WI38 (cell line): ENCODE data around the gene C2orf72.

ENCODE experiments used
- H3K4me3 ChIP-seq: 2 replicates; pipeline ENCODE4 v1.5.1; 2011; ENCODE audit warnings: low read depth, mild to moderate bottlenecking, control low read depth, low read length
- TF ChIP-seq, protein P1 (sequence below): IDR thresholded peaks from 2 replicates; pipeline ENCODE4 v1.5.1; 2012; ENCODE audit warnings: low read depth, mild to moderate bottlenecking, control low read depth, low read length

Gene C2orf72

DNA sequence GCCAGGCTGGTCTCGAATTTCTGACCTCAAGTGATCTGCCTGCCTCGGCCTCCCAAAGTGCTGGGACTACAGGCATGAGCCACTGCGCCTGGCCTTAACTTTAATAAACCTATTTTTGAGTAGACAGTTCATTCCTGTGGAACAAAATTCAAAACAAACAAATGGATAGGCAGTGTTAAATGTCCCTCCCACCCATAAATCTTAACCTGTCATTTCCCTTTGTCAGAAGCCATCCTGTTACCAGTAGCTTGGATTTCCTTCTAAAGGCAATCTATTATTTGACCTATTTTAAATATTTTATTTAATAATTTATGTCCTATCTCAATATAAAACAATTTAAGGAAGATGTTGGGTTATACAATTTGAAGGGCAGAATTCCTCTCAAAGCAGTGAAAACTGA, 6.6 kb upstream of the C2orf72 start:
- H3K4me3 ChIP-seq, result no peak overlapping the region
- TF ChIP-seq, protein P1, sequence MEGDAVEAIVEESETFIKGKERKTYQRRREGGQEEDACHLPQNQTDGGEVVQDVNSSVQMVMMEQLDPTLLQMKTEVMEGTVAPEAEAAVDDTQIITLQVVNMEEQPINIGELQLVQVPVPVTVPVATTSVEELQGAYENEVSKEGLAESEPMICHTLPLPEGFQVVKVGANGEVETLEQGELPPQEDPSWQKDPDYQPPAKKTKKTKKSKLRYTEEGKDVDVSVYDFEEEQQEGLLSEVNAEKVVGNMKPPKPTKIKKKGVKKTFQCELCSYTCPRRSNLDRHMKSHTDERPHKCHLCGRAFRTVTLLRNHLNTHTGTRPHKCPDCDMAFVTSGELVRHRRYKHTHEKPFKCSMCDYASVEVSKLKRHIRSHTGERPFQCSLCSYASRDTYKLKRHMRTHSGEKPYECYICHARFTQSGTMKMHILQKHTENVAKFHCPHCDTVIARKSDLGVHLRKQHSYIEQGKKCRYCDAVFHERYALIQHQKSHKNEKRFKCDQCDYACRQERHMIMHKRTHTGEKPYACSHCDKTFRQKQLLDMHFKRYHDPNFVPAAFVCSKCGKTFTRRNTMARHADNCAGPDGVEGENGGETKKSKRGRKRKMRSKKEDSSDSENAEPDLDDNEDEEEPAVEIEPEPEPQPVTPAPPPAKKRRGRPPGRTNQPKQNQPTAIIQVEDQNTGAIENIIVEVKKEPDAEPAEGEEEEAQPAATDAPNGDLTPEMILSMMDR, result no peak

DNA sequence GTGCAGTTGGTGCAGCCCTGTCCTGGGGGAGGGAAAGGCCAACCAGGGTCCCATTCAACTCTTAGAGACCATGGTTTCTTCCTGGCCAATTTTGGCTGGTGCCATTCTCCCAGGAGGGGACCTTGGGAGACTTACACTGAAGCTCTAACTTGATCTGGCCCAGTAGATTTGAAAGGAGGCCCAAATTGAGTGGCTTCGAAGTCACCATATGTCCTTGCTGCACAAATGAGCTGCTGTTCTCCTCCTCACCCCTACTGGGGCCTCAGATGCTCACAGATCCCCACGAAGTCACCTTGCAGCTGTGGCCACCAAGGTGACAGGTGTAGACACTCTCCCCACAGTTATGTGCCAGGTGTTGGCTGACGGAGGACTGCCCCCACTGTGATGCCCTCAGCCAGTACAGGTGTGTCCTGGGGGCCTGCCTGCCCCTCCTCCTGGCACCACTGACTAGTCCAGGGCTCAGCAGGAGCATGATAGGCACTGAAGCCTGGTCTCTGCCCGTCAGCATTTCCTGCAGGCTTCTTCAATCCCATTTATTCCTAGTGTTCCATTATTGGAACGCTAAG, 4.7 kb upstream of the C2orf72 start:
- no peak overlapping the region for H3K4me3 ChIP-seq
- TF ChIP-seq, protein P1, result no peak

DNA sequence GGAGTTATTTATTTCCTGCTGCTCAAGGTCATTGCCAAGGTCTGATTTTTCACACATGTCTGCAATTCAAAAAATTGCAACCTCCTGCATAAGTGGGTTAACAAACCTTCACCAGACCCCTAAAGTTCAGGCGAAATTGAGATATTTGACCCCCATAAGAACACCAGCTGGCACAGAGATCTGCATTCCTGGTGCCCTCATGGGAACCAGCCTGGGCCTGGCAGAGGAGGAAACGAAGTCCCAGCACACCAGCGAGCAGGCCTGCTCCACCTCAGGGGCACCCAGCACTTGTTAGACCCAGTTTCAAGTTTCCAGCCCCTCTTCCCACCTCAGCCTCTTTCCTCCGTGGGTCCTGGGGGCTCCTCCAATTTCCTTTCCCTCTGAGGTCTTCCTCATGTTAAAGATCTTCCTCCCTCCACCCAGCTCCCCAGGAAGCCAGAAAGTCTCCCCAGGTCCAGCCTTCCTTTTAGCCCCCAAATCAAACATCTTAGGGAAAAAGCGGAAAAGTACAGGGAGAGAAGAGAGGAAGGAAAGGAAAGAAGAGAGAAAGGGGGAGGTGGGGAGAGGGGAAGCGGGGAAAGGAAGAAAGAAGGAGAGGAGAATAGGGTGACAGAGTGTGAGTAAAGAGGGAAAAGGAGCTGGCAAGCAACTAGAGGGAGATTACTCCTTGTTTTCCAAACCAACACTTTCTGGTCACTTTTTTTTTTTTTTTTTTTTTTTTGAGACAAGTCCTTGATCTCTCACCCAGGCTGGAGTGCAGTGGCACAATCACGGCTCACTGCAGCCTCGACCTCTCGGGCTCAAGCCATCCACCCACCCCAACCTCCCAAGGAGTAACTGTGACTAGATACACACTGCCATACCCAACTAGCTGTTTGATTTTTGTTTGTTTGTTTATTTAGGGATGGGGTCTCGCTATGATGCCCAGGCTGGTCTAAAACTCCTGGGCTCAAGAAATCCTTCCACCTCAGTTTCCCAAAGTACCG, 3.9 kb upstream of the C2orf72 start:
- TF ChIP-seq, protein P1, result no peak
- no peak overlapping the region for H3K4me3 ChIP-seq

DNA sequence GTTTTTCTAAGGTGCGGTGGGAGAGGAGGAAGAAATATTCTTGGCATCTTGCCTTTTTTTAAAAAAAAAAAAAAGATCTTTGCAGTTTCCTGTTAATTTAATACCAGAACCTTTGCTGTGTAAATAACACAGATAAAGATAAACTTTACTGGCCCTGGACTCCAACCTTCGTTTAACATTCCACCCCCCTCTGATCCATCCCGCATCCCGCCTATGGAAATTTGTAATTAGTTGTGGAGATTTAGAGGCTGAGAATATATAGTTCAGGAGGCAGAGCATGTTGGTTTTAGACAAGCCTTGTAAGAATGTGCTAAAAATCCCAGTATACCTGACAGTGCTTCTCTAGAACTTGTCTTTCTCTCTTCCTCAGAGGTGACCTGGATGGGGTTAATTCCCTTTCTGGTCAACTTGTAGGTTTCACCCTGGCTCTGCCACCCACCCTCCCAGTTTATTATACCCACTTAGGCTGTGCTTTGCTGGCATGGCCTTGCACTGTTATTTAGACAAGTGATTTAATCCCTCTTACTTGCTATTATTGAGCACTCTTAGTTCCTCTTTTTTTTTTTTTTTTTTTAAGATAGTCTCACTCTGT, 2.9 kb upstream of the C2orf72 start:
- TF ChIP-seq, protein P1, result no peak
- no peak overlapping the region for H3K4me3 ChIP-seq

DNA sequence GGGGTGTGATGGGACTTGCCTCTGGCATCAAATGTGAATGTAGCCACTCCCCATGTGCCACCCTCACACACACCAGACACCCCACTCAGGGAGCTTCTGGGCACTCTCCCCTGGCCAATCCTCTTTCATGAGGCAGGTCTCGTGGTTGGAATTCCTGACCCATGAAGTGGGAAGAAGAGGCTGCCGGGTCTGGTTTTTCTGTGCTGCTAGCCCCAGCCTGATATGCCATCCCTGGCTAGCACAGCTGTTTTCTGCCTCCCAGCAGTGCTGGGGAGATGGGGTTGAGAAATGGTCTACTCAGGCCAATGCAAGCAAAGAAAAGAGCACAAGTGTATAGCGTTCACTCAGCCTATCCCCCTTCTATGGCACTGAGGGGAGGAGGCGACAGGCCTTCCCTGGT, 1.2 kb upstream of the C2orf72 start:
- TF ChIP-seq, protein P1, result no peak
- no peak overlapping the region for H3K4me3 ChIP-seq

DNA sequence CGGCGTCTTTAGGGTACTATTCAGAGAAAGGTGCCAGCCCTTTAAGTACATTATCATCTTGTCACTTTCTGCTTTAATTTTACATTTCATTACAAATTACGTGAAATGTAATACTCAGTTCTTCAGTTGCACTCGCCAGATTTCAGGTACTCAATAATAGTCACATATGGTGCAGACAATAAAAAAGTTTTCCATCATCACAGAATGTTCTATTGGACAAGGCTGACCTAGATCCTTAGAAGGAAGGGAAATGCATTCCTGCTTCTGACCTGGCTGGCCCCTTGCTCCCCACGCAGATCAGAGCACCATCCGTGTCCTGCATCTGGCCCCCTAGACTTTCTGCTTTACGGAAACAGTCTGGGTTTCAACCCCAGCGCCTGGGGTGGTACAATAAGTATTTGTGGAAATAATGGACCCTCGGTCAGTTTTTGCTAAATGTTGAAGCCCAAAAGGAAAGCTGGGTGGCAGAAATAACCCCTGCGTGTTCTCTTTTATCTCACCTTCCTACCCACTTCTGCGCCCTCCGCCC, 681 bp upstream of the C2orf72 start:
- TF ChIP-seq, protein P1, result no peak

More for the DNA sequence above, 681 bp upstream of the C2orf72 start:
- H3K4me3 ChIP-seq, result no peak overlapping the region
